ENCODE data around the gene TAX1BP1. TPM values are rescaled to one million over a fixed set of nuclear protein-coding genes. Genes with fewer than 3 reads are reported as not detected.
A peak's percentile ranks its signal among the peaks of the same experiment; 100 is the strongest.

Gene TAX1BP1
- total RNA-seq, 1 donor = 102 TPM

GRCh38 chr7:27784399-27785053, 44.6 kb downstream of the TAX1BP1 start:
- no peak overlapping the region for H3K4me3 ChIP-seq (ENCODE audit: low read depth, low read length)
- DNase-seq (ENCODE audit: low read depth) = peak; percentile 73
- peak; percentile 49 for TF ChIP-seq CTCF (IDR thresholded peaks at IDR 0.05; ENCODE audit: insufficient read depth, low read length)

GRCh38 chr7:27788437-27788836, 48.5 kb downstream of the TAX1BP1 start:
- DNase-seq (ENCODE audit: low read depth) = no peak
- no peak overlapping the region for H3K4me3 ChIP-seq (ENCODE audit: low read depth, low read length)
- TF ChIP-seq CTCF (IDR thresholded peaks at IDR 0.05; ENCODE audit: insufficient read depth, low read length) = no peak

GRCh38 chr7:27793780-27794179, 53.8 kb downstream of the TAX1BP1 start:
- no peak for TF ChIP-seq CTCF (IDR thresholded peaks at IDR 0.05; ENCODE audit: insufficient read depth, low read length)
- peak; percentile 43 for DNase-seq (ENCODE audit: low read depth)

GRCh38 chr7:27795977-27796376, 56.0 kb downstream of the TAX1BP1 start:
- H3K4me3 ChIP-seq (ENCODE audit: low read depth, low read length) = no peak overlapping the region
- TF ChIP-seq CTCF (IDR thresholded peaks at IDR 0.05; ENCODE audit: insufficient read depth, low read length) = no peak

More at GRCh38 chr7:27793780-27794179, 53.8 kb downstream of the TAX1BP1 start:
- H3K4me3 ChIP-seq (ENCODE audit: low read depth, low read length) = no peak overlapping the region

GRCh38 chr7:27799212-27799611, 59.2 kb downstream of the TAX1BP1 start:
- TF ChIP-seq CTCF (IDR thresholded peaks at IDR 0.05; ENCODE audit: insufficient read depth, low read length) = no peak
- H3K4me3 ChIP-seq (ENCODE audit: low read depth, low read length) = no peak overlapping the region
- no peak for DNase-seq (ENCODE audit: low read depth)

More at GRCh38 chr7:27795977-27796376, 56.0 kb downstream of the TAX1BP1 start:
- no peak for DNase-seq (ENCODE audit: low read depth)

- peak; percentile 88 for DNase-seq (ENCODE audit: low read depth)
- TF ChIP-seq CTCF (IDR thresholded peaks at IDR 0.05; ENCODE audit: insufficient read depth, low read length) = no peak
- H3K4me3 ChIP-seq (ENCODE audit: low read depth, low read length) = no peak overlapping the region
These were observed 63.0 kb downstream of the TAX1BP1 start for GRCh38 chr7:27802999-27803398.

GRCh38 chr7:27804139-27804538, 64.2 kb downstream of the TAX1BP1 start:
- no peak for TF ChIP-seq CTCF (IDR thresholded peaks at IDR 0.05; ENCODE audit: insufficient read depth, low read length)
- no peak overlapping the region for H3K4me3 ChIP-seq (ENCODE audit: low read depth, low read length)
- DNase-seq (ENCODE audit: low read depth) = no peak
